Esophagus mucosa (tissue), 1 donor: Measurements from ENCODE around the gene ZC3H14. TPM values are rescaled to one million over a fixed set of nuclear protein-coding genes. Genes with fewer than 3 reads are reported as not detected.

ENCODE experiments used
- ATAC-seq: fragments of 200-7000 bp; cut with Tn5 transposase; one replicate; pipeline ENCODE4 v1.9.1; 2020
- total RNA-seq: library from RNA; stranded (reverse); gene quantifications from one replicate; pipeline ENCODE4 v1.2.4, GENCODE V29; 2023
- donor health status: DM: yes; HTN: yes; CAD: no.

Gene ZC3H14
- total RNA-seq, 1 donor from 2014 or later = 32.7 TPM

DNA sequence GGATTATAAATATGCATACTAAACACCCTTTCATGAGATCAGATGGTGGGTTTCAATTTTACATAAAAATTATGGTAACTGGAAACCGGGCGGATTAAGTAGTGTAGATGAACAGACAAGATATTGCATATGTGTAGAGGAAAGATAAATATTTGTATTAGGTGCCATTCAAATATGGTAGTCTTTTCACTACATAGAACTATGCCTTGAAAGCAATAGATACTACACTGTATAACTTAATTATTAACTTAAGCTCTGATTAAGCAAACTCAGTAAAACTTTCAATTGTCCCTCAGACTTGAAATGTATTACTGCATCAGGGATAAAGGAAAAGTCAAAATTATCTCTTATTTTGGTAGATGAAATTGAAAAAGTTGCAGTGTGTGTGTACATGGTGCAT, 10.0 kb upstream of the ZC3H14 start:
- no peak for ATAC-seq

DNA sequence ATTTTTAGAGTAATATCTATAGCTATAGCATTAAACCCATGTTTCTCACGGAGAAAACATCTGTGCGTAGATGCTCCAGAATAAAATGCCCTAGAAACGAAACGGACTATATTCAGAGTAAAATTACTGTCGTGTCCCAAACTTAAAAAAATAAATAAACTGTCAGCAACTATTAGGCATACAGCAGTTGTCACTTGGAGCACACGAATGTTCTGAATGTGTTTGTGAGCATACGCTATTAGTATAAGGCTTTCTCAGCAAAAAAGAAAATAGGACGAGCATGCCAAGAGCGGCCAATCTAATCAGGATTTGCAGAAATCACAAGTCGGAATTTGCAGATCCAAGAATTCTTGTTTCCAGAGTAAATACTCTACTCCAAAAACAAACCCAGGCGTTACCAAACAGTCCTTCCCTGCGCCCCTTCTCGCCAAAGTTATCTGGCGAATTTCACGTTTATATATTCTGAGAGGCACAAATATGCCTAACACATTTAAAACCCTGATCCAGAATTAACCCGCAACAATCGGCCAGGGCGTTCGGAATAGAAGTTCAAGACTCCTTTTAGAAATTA, 8.9 kb upstream of the ZC3H14 start:
- ATAC-seq = no peak

DNA sequence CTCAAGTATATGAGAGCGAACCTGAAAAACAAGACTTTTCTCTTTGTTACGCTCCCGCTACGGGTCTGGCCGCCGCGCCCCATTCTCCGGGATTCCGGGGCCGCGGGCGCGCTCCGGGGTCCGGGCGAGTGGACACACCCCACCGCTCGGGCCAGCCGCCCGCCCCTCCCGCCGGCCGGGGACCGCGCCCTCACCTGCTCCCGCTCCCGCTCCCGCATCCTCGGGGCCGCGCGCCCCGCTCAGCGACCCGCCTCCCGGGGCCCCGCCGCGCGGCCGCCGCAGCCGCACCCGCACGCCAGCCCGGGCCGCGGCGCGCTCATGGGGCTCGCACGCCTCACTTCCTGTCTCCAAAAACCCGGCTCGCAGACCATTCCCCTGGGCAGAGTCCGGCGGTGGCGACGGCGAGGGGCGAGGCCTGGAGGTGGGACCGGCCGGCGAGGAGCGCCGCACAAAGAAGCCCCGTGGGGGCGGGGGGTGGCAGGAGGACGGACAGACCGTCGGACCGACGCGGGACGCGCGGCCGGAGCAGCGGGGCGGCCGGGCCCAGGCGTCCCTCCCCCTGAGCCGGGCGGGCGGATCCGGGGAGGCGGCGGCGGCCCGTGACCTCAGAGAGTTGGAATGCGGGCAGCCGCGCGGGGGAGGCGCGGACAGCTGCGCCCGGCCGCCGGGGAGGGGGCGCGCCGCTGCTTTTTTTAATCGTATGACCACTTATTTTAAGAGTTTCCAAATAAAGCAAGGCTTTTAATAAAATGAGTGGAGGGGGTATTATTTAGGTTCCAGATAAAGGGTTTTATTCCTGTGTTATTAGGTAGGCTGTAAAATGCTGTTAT, 8.2 kb upstream of the ZC3H14 start, which contains the start of gene PTPN21:
PTPN21 (minus strand) TSS at position 551 of the 830 bp plus-strand sequence. CDS start 4,590 bp downstream, outside the sequence.
- ATAC-seq = peak; percentile 85

DNA sequence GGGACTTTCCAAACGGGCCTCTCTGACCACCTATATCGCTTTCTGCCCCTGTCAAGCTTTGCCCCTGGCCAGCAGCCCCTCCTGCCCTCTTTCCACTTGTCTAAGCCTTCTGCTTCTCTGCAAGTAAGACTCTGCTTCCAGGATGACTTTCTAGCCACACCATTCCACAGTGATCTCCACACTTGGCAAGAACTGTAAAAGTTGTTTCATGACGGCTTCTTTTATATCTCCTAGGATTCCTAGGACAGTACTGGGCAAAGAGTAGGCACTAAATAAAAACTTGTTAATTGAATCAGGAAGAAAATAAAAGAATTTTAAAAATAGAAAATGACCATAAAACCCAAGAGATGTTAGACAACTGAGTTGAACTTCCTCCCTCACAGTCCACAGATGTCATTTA, 6.3 kb upstream of the ZC3H14 start:
- no peak for ATAC-seq

DNA sequence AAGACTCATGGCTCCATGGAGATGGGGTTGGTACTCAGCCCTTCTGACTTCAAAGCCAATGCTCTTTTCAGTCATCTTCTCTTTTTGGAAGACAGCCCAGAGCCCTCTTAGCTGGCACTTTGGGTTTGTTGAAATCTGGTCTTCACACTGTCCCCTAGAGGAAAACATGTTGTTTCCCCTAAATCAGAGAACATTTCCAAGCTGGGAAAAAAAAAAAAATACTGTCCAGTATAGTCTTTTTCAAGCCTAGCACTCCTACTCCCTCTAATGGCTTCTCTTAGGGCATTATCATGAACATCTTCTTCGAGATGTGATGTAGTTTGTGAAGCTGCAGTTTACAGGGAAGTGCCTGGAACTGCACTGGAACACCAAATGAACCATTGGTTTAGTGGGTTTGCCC, 3.0 kb upstream of the ZC3H14 start:
- no peak for ATAC-seq

DNA sequence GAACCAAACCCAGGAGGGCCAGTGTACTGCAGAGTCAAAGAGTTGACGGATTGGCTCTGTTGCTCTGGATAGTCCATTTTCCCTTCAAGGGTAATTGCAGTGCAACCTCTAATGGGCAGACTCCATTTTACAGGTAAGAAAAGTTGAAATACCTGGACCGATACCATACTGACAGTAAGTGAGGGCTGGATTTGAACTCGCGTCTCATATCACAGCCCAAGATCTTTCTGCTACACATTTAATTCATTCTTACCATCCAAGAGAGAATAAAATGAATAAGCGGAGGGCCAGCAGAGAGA, 356 bp upstream of the ZC3H14 start:
- peak; percentile 4 for ATAC-seq

DNA sequence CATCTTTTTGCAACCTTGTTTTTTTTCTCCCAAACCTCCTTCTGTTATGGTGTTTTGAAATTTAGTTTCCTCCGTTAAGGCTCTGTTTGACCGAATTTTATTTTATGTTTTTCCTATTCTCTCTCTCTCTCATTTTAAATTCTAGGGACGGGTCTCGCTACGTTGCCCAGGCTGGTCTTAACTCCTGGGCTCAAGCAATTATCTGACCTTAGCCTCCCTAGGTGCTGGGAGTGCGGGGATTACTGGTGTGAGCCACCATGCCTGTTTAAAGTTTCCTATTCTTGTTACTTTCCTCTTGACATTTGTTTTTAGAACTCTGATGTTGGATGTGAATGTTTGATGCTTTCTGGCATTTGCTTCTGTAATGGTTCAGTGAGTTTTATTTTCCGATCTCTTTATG, 1.0 kb downstream of the ZC3H14 start:
- no peak for ATAC-seq

DNA sequence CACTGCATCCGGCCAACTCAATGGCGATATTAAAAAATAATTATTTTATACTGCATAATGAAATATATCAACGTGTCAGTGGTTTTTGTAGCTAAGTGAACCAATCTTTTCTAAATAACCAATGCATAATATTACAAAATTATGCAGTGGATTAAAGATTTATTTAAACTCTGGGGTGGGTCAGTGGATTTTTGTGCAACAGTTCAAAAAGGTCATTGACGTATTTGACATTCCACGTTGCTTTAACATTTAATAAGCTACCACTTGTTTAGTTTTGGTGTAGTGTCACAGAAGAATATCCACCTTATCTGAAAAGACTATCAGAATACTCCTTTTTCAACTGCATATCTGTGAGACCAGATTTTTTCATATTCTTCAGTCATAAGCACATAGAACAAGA, 2.6 kb downstream of the ZC3H14 start:
- no peak for ATAC-seq

DNA sequence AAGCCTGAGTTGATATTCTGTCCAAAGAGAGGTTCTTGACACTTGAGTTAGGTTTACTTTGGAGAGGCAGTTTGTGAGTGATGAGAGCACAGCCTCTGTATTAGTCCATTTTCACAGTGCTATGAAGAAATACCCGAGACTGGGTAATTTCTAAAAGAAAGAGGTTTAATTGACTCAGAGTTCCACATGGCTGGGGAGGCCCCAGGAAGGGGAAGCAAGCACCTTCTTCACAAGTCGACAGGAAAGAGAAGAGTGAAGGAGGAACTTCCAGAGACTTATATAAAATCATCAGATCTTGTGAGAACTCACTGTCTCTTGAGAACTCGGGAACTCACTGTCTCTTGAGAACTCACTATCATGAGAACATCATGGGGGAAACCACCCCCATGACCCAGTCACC, 5.4 kb downstream of the ZC3H14 start:
- ATAC-seq = no peak

DNA sequence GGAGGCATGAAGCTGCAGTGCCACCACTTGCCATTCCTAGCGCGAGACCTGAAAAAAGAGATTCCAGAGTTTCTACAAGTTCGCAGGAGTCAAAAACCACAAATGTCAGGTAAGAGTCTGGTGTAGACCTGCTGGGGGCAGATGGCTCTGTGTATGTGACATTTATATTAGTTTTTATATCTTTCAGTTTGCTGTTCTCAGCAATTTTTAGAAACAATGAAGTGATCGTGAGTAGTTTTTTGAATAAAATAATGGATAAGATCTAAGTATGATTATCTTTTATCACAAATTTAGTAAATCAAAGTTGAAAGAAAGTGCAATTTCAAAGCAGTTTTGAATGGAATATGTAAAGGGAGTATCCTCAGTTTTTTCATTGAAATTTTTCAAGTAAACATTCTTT, 9.3 kb downstream of the ZC3H14 start:
- no peak for ATAC-seq

DNA sequence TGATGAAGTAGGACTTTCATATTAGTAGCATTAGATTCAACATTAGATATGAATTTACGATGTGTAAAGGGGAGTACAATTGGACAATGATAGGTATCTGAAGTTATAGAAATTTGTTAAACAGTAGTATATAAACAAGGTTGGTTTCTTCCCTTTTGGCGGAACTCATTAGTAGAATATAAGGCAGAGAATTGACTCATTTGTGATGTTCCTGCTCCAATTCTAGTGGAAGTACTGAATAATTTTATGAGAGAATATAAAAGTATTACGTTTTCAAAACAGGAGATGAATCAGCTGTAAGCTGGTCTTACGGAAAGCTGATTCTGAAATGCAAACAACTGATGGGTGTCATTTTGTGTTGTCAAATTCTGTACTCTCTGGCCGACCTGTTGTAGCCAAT, 13.4 kb downstream of the ZC3H14 start:
- ATAC-seq = no peak

DNA sequence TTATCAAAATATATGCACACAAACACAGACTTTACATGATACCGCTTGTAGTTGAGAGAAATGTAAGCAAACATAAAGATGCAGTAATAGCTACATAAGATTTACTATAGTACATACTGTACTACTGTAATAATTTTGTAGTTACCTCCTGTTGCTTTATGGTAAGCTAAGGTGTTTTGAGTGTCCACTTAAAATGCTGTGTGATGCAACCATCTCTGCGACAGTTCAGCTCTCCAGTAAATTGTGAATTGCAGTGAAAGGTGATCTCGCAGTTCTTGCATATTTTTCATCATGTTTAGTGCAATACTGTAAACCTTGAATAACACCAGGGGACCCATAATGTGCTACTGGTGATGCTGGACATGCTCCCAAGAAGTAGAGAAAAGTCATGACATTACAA, 21.6 kb downstream of the ZC3H14 start:
- ATAC-seq = no peak

DNA sequence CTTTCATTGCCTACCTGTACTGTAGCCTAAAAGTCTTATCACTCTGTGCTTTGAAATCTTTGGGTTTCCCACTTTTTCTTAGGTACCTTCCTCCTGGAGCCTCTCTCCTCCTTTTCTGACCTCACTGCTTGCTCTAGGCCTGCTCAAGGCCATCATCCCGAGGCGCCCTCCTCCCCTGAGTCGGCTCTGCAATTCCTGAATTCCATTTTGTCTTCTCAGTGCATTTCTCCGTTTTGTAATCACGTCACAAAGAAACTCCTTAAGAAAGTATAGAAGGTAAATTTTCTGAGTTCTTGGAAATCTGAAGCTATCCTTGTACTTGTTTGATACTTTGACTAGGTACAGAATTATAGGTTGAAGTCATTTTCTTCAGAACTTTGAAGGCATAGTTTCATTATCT, 25.2 kb downstream of the ZC3H14 start:
- no peak for ATAC-seq

DNA sequence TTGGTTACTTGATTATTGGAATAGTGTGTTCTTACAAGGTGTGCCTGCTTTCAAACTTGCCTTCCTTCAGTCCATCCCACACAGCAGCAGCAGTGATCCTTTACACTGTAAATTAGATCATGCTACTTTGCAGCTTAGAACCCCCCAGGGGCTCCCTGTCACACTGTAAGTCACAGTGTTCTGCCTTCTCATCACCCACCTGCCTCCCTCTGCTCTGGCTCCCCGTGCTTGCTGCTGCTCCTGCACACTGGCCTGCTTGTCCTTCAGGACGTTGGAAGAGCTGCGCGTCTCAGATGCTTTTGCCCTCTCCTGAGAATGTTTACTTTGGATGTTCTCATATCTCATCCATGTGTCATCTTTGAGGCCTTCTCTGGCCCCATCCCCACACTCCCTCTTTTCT, 27.3 kb downstream of the ZC3H14 start:
- ATAC-seq = no peak

DNA sequence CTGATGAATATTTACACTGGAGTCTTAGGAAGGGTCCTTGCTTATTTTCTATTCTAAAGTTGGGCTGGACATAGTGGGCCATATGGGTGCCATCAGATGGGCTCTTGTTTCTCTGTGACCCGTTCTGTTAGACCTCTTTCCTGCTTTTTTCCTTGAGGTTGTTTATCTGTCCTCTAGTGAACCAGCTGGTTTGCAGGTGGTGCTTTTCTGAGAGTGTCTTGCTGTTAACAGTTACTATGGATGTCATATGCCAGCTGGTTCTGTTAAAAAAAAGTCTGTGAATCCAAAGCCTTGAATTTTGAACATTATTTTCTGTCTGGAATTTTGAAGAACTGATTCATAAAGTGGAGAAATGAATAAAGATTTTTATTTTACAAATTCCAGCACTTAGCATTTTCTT, 29.2 kb downstream of the ZC3H14 start:
- ATAC-seq = no peak

DNA sequence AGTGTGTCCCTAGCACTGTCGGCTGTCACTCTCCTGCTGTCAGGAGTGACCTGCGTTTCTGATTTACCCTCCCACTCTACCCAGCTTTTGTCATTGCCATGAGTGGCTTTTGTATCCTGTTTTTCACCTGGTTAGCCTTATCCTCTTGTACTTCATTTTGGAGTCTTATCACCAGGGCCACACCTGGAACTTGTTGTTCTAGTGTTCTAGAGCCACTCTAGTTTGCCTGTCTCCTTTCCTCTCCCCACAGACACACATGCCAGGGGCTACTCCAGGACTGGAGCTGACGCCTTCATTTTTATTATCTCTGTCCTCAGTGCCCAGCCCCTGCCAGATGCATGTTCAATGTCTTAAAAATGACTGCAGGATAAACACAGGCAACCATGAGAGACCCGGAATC, 34.2 kb downstream of the ZC3H14 start:
- no peak for ATAC-seq

DNA sequence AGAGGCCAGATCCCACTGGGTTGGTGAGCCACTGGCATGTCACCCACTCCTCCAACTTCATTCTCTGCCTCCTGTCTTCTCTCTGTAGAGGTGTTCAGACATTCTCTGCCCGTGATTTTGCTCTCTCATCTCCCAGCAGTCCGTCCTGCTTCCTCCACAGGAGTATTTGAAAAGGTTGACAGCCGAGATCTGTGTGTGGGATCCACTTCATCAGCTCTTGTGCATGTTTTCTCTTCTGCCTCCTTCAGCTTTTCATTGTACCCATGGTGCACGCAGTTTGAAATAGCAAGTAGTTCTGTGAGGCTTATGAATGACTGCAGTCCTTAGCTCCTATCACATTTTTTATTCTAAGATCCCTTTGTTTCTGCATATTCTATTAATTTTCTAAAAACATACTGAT, 34.8 kb downstream of the ZC3H14 start:
- ATAC-seq = no peak

DNA sequence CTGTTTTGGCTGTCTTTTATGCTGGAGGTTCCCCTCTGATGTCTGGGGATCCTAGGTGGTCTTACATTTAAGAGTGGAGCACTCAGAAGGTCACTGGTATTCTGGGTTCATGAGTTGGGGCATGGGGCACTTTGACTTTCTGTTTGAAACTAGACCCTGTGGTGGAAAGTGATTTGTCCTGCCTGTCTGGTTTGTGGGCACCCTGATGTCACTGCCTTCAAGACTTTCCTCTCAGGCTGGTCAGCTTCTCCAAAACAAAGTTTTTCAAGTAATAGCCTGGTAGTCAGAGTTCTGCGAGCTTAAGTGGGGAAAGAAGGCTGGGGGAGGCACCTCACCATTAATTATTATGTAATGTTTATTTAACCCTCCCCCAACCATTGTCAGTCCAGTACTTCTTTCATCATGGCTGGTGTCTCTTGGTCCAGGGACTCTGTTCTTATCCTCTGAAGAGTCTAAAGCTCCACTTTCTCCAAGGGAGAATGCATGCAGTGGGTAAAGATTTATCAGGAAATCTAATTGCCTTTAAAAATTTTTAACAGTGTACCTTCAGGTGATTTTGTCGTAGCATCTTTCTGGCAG, 35.3 kb downstream of the ZC3H14 start:
- ATAC-seq = no peak

DNA sequence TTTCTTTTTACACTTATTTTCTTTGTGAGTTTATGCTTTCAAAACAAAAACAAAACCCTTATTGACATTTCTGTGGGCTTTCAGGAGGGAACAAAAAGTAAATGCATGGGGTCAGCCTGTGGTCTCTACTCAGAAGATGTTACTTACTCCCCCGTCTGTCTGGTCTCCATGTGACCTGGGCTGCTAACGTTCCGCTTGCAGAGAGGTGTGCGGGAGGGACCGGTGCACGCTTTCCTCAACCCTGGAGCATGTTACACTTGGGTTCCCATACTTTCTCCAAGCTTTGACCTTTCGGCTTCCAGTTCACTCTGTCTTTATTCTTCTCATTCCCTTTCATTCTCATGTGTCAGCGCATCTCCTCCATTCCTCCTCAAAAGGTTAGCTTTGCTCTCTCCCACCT, 36.5 kb downstream of the ZC3H14 start:
- no peak for ATAC-seq

DNA sequence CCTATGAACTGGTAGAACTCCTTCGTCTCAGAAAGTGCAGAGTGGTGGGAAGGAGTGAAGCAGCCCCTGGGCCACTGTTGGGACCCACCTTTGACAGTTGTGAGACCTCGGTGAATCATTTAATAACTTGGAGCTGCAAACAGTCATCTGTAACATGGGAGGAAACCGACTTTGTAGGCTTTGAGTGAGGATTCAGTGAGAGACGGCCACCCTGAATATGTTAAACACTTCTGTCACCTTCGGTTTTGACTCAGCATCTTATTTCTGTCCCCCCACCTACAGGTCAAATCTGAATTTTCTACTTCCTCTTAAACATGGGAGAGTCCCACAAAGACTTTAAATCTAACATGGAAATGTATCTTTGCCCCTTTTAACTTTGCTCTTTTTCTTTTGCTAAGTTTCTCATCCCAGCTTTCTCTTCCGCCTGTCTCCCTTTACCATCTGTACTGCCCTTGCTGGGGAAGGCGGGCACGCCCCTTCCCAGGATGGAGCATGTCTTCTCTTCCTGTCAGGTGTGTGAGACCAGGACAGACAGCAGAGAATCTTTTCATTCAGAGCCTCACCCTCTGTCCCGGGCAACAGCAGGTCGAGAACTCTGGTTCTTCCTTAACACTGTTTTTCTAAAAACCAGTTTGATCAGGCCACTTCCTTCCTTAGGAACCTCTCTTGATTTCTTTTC, 37.1 kb downstream of the ZC3H14 start:
- ATAC-seq = no peak

DNA sequence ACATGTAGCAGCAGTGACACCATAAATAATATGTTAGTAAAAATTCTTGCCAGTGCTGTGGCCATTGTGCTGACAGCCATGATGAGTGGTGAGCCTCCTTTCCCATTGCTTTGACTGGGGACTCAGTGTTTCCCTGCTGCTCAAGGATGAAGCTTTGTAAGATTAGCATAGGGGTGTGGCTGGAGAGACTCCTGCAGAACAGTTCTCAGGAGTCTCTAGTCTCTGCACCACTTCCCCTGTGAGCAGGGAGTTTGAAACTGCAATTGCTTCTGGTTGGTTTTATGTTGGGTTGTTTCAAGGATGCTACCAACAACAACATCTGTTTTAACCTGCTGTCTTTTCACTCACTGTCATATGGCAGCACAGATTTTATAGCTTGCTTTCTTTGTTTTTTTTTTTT, 41.4 kb downstream of the ZC3H14 start:
- no peak for ATAC-seq

DNA sequence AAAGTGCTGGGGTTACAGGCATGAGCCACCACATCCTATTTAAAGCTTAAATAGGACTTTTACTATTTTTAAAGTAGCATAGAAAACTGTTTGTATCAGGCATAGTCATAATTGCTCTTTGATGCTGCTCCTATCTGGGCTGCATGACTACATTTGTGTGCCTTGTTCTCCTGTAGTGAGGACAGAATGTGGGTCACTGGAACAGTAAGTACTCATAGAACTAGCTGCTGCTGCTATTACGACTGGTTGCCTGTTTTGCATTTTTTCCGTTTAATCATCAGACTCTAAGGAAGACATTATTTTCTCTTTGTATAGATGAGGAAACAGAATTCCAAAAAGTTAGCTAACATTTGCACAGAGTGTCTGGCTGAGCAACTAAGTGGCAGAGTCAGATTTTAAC, 42.8 kb downstream of the ZC3H14 start:
- no peak for ATAC-seq

DNA sequence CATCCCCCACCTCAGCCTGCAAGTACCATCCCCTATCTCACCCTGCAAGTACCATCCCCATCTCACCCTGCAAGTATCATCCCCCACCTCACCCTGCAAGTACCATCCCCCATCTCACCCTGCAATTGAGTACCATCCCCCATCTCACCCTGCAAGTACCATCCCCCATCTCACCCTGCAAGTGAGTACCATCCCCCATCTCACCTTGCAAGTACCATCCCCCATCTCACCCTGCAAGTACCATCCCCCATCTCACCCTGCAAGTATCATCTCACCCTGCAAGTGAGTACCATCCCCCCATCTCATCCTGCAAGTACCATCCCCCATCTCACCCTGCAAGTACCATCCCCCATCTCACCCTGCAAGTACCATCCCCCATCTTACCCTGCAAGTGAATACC, 45.0 kb downstream of the ZC3H14 start:
- no peak for ATAC-seq

DNA sequence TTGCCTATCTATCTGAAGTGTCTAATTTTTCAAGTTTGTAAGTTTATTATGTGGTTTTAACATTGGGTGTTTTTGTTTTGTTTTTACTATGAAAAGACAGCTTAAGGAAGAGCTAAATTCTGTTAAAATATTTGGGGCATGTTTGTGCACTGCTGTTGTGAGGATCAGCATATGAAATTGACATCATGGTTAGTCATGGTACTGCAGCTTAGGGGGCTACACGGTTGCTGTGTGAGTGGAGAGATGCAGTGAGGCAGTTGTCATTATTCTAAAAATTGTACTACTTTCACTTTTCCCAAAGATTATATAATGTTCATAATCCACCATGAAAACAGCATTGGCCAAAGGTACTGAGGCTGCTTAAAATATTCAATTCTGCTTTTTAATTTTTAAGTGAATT, 49.0 kb downstream of the ZC3H14 start:
- ATAC-seq = no peak
